ENCODE results near the gene AP2M1.

- TF ChIP-seq, protein P1, sequence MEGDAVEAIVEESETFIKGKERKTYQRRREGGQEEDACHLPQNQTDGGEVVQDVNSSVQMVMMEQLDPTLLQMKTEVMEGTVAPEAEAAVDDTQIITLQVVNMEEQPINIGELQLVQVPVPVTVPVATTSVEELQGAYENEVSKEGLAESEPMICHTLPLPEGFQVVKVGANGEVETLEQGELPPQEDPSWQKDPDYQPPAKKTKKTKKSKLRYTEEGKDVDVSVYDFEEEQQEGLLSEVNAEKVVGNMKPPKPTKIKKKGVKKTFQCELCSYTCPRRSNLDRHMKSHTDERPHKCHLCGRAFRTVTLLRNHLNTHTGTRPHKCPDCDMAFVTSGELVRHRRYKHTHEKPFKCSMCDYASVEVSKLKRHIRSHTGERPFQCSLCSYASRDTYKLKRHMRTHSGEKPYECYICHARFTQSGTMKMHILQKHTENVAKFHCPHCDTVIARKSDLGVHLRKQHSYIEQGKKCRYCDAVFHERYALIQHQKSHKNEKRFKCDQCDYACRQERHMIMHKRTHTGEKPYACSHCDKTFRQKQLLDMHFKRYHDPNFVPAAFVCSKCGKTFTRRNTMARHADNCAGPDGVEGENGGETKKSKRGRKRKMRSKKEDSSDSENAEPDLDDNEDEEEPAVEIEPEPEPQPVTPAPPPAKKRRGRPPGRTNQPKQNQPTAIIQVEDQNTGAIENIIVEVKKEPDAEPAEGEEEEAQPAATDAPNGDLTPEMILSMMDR (conservative IDR thresholded peaks at IDR 0.05) = no peak
- no peak for TF ChIP-seq ZFX (IDR thresholded peaks at IDR 0.05)
These were observed 48.6 kb upstream of the AP2M1 start for GRCh38 chr3:184126006-184126405.

Data from C4-2B (cell line).